GM18951 (cell line): ENCODE data around the gene TRIM65.

Experiments used
- POLR2A ChIP-seq: IDR thresholded peaks from 4 replicates; pipeline ENCODE4 v1.6.1; 2011; ENCODE audit warnings: mild to moderate bottlenecking; ENCODE audit not compliant: insufficient read length, insufficient read depth; ENCODE audit errors: extremely low read depth
- in situ Hi-C: fragments of 300-500 bp; cut with MboI; formaldehyde crosslinking; loops from one replicate; pipeline ENCODE4 v1.12.0; 2022; ENCODE audit warnings: low sequenced_read_pairs, mixed read lengths, inconsistent platforms; ENCODE audit not compliant: unreplicated experiment

Gene TRIM65

GRCh38 chr17:75925103-75925502 lies 28.4 kb upstream of the TRIM65 start:
- in situ Hi-C loops, result no loop called here
- TF ChIP-seq POLR2A, result no peak

- in situ Hi-C loops, result loop anchor here (25.0 kb wide), 1 partner anchor 364 kb away; no protein-coding TSS in a partner anchor
- TF ChIP-seq POLR2A, result no peak
Measured at GRCh38 chr17:75922963-75923874, 26.5 kb upstream of the TRIM65 start.

- in situ Hi-C loops, result loop anchor here (25.0 kb wide), 1 partner anchor 365 kb away; no protein-coding TSS in a partner anchor
- TF ChIP-seq POLR2A, result no peak
Measured at GRCh38 chr17:75922173-75922961, 25.6 kb upstream of the TRIM65 start.

GRCh38 chr17:75921596-75921995 lies 24.8 kb upstream of the TRIM65 start:
- TF ChIP-seq POLR2A, result no peak
- in situ Hi-C loops, result loop anchor here (25.0 kb wide), 1 partner anchor 366 kb away; no protein-coding TSS in a partner anchor

- TF ChIP-seq POLR2A, result no peak
- in situ Hi-C loops, result loop anchor here (25.0 kb wide), 1 partner anchor 367 kb away; no protein-coding TSS in a partner anchor
Measured at GRCh38 chr17:75920045-75920560, 23.4 kb upstream of the TRIM65 start.

- in situ Hi-C loops, result loop anchor here (10.0 to 25.0 kb wide), 2 partner anchors 85 to 368 kb away; partner anchors contain the start of gene CDK3
- TF ChIP-seq POLR2A, result no peak
Measured at GRCh38 chr17:75919611-75920010, 22.9 kb upstream of the TRIM65 start.

- no peak for TF ChIP-seq POLR2A
- in situ Hi-C loops, result loop anchor here (10.0 to 25.0 kb wide), 2 partner anchors 87 to 369 kb away; partner anchors contain the start of gene CDK3
Measured at GRCh38 chr17:75917917-75918445, 21.2 kb upstream of the TRIM65 start.

GRCh38 chr17:75917141-75917916 lies 20.6 kb upstream of the TRIM65 start:
- in situ Hi-C loops, result loop anchor here (10.0 to 25.0 kb wide), 2 partner anchors 87 to 370 kb away; partner anchors contain the start of gene CDK3
- TF ChIP-seq POLR2A, result no peak

GRCh38 chr17:75915268-75915667 lies 18.5 kb upstream of the TRIM65 start:
- in situ Hi-C loops, result loop anchor here (10.0 to 25.0 kb wide), 2 partner anchors 90 to 372 kb away; partner anchors contain the start of gene CDK3
- no peak for TF ChIP-seq POLR2A

- in situ Hi-C loops, result loop anchor here (10.0 to 25.0 kb wide), 2 partner anchors 90 to 373 kb away; partner anchors contain the start of gene CDK3
- TF ChIP-seq POLR2A, result no peak
Measured at GRCh38 chr17:75914643-75915267, 18.0 kb upstream of the TRIM65 start.

- no peak for TF ChIP-seq POLR2A
- in situ Hi-C loops, result loop anchor here (10.0 to 25.0 kb wide), 2 partner anchors 91 to 374 kb away; partner anchors contain the start of gene CDK3
Measured at GRCh38 chr17:75913537-75914210, 16.9 kb upstream of the TRIM65 start.
